ENCODE data around the gene RPL37. TPM values are rescaled to one million over a fixed set of nuclear protein-coding genes. Genes with fewer than 3 reads are reported as not detected.
"Not testable (repeated sequence)": the region's sequence is repeated elsewhere in the genome, so short reads cannot be mapped to it uniquely, and the experiment has no call there.

RPL37 gene
- total and polyA plus RNA-seq, 4 donors, result 881 to 2,683 (median 1,270) TPM

DNA sequence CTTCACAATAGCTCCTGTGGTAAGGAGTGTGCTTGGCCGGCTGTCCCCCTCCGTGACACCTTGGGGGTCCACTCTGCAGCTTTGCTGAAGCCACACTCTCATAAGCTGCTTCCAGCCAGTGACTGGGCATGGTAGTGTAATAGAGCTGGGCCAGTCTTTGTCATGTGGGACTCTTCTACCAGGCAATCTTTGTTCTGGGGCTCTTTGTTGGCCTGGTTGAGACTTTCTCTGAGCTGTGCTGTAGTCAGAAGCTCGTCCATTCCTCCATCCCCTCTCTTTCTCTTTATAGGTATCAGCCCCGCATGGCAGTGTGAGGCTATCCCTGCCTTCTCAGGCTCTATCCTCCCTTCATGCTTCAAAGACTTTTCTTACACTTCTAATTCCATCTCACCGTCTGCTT, 31.8 kb upstream of the RPL37 start:
- no peak overlapping the region for H3K4me3 ChIP-seq
- WGBS, 2 donors, result 90 to 92% methylated on average over 5 of the region's 5 CpGs

DNA sequence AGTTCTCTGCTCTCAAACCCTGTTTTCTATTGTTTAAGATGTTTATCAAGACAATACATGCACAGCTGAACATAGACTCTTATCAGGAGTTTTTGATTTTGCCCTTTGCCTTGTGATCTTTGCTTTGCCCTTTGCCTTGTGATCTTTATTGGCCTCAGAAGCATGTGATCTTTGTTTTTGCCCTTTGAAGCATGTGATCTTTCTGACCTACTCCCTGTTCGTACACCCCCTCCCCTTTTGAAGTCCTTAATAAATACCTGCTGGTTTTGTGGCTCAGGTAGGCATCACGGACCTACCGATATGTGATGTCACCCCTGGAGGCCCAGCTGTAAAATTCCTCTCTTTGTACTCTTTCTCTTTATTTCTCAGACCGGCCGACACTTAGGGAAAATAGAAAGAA, 30.0 kb upstream of the RPL37 start:
- not testable (repeated sequence) for DNase-seq; H3K4me3 ChIP-seq; H3K36me3 ChIP-seq (ENCODE audit: control insufficient read depth in 4 of 4, insufficient read depth in 4 of 4, low read length in 4 of 4); H3K4me1 ChIP-seq (ENCODE audit: control insufficient read depth in 5 of 5, insufficient read depth in 5 of 5, low read length in 5 of 5); H3K27ac ChIP-seq (ENCODE audit: low read depth in 1 of 2, low read length in 1 of 2); H3K9ac ChIP-seq (ENCODE audit: insufficient read depth in 1 of 2, low read length in 2 of 2); H3K27me3 ChIP-seq (ENCODE audit: control insufficient read depth in 3 of 3, insufficient read depth in 3 of 3, low read length in 2 of 3); ATAC-seq (ENCODE audit: insufficient read depth, low FRiP score); H3K9me3 ChIP-seq (ENCODE audit: control insufficient read depth in 4 of 4, insufficient read depth in 3 of 4, low read length in 3 of 4)
- 95 to 96% methylated on average over 5 of the region's 5 CpGs for WGBS, 2 donors

More for the DNA sequence above, 31.8 kb upstream of the RPL37 start:
- no peaks in the 10 kb centered on the region for H3K27me3 ChIP-seq (ENCODE audit: control insufficient read depth in 3 of 3, insufficient read depth in 3 of 3, low read length in 2 of 3)
- no peak for ATAC-seq (ENCODE audit: insufficient read depth, low FRiP score)
- DNase-seq, result no peak
- no peaks in the 10 kb centered on the region for H3K36me3 ChIP-seq (ENCODE audit: control insufficient read depth in 4 of 4, insufficient read depth in 4 of 4, low read length in 4 of 4)
- no peak overlapping the region for H3K9ac ChIP-seq (ENCODE audit: insufficient read depth in 1 of 2, low read length in 2 of 2)
- no peak overlapping the region for H3K27ac ChIP-seq (ENCODE audit: low read depth in 1 of 2, low read length in 1 of 2)
- peaks cover 0 to 2% (median 0%) of the 10 kb centered on the region in 4 donors for H3K9me3 ChIP-seq (ENCODE audit: control insufficient read depth in 4 of 4, insufficient read depth in 3 of 4, low read length in 3 of 4)
- H3K4me1 ChIP-seq (ENCODE audit: control insufficient read depth in 5 of 5, insufficient read depth in 5 of 5, low read length in 5 of 5), result no peaks in the 10 kb centered on the region
- TF ChIP-seq, protein P1, sequence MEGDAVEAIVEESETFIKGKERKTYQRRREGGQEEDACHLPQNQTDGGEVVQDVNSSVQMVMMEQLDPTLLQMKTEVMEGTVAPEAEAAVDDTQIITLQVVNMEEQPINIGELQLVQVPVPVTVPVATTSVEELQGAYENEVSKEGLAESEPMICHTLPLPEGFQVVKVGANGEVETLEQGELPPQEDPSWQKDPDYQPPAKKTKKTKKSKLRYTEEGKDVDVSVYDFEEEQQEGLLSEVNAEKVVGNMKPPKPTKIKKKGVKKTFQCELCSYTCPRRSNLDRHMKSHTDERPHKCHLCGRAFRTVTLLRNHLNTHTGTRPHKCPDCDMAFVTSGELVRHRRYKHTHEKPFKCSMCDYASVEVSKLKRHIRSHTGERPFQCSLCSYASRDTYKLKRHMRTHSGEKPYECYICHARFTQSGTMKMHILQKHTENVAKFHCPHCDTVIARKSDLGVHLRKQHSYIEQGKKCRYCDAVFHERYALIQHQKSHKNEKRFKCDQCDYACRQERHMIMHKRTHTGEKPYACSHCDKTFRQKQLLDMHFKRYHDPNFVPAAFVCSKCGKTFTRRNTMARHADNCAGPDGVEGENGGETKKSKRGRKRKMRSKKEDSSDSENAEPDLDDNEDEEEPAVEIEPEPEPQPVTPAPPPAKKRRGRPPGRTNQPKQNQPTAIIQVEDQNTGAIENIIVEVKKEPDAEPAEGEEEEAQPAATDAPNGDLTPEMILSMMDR (IDR thresholded peaks at IDR 0.05; ENCODE audit: control extremely low read depth, extremely low read depth), result no peak

DNA sequence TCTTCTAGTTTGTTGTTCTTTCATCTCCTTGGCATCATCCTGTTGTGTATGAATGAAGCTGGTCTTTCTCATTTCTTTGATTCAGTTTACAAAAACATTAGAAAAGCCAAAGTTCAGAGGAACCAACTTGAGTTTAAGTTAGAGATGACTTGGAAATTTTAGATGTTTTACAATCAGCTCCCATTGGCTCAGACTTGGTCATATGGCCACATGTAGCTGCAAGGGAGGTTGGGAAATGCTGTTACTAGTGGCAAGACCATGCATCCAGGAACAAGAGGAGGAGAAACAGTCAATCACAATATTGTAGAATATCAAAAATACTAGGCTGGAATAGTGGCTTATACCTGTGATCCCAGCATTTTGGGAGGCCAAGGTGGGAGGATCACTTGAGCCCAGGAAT, 25.7 kb upstream of the RPL37 start:
- Histone ChIP-seq H3K9me3 (ENCODE audit: control insufficient read depth in 4 of 4, insufficient read depth in 3 of 4, low read length in 3 of 4) (peaks cover 0 to under 1% (median 0%) of the 10 kb centered on the region in 4 donors), H3K27me3 (ENCODE audit: control insufficient read depth in 3 of 3, insufficient read depth in 3 of 3, low read length in 2 of 3) (no peaks in the 10 kb centered on the region), H3K4me3 (no peak overlapping the region), H3K9ac (ENCODE audit: insufficient read depth in 1 of 2, low read length in 2 of 2) (no peak overlapping the region), H3K4me1 (ENCODE audit: control insufficient read depth in 5 of 5, insufficient read depth in 5 of 5, low read length in 5 of 5) (no peaks in the 10 kb centered on the region), H3K27ac (ENCODE audit: low read depth in 1 of 2, low read length in 1 of 2) (no peak overlapping the region), H3K36me3 (ENCODE audit: control insufficient read depth in 4 of 4, insufficient read depth in 4 of 4, low read length in 4 of 4) (peaks cover 0 to under 1% (median 0%) of the 10 kb centered on the region in 4 donors)
- TF ChIP-seq, protein P1 (IDR thresholded peaks at IDR 0.05; ENCODE audit: control extremely low read depth, extremely low read depth), result no peak
- no peak for ATAC-seq (ENCODE audit: insufficient read depth, low FRiP score)
- no peak for DNase-seq

DNA sequence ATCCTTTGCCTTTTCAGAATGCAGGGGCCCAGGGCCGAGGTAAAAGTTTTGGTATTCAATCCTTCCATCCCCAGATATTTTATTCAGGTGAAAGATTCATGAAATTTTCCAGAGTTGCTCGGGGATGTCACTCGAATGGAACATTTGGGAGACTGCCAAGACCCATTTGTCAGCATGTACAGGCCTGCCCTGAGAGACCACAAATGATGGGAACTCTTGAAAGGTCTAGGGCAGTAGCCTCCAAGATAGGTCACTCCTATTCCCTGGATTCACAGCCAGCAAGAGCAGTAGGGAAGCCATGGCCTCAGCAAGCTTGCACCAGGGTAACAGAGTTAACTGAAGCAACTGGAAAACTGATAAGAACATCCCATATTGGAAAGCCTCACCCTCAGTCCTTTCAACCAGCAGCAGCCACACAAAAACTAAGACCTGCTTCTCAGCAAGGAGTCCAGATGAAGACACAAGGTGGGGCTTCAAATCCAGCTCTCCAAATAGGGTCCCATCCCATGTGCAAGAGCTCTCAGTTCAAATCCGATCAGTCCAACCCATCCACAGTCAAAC, 18.7 kb upstream of the RPL37 start:
- no peak for ATAC-seq (ENCODE audit: insufficient read depth, low FRiP score)
- DNase-seq, result no peak
- H3K9ac ChIP-seq (ENCODE audit: insufficient read depth in 1 of 2, low read length in 2 of 2), result no peak overlapping the region
- no peak overlapping the region for H3K27ac ChIP-seq (ENCODE audit: low read depth in 1 of 2, low read length in 1 of 2)
- peaks cover 0 to 3% (median 0%) of the 10 kb centered on the region in 4 donors for H3K9me3 ChIP-seq (ENCODE audit: control insufficient read depth in 4 of 4, insufficient read depth in 3 of 4, low read length in 3 of 4)
- H3K36me3 ChIP-seq (ENCODE audit: control insufficient read depth in 4 of 4, insufficient read depth in 4 of 4, low read length in 4 of 4), result peaks cover 0 to 21% (median 6%) of the 10 kb centered on the region in 4 donors
- H3K4me1 ChIP-seq (ENCODE audit: control insufficient read depth in 5 of 5, insufficient read depth in 5 of 5, low read length in 5 of 5), result no peaks in the 10 kb centered on the region
- H3K4me3 ChIP-seq, result no peak overlapping the region
- H3K27me3 ChIP-seq (ENCODE audit: control insufficient read depth in 3 of 3, insufficient read depth in 3 of 3, low read length in 2 of 3), result no peaks in the 10 kb centered on the region
- TF ChIP-seq, protein P1 (IDR thresholded peaks at IDR 0.05; ENCODE audit: control extremely low read depth, extremely low read depth), result no peak
- 80 to 81% methylated on average over 4 of the region's 4 CpGs for WGBS, 2 donors
